ENCODE measurements around the gene PHYHD1. TPM values are rescaled to one million over a fixed set of nuclear protein-coding genes. Genes with fewer than 3 reads are reported as not detected.

The PHYHD1 gene
- total and polyA plus RNA-seq, 2 donors (not counting 1 experiment from before 2014, with no cell fraction given), result 0.96 to 2.0 TPM

DNA sequence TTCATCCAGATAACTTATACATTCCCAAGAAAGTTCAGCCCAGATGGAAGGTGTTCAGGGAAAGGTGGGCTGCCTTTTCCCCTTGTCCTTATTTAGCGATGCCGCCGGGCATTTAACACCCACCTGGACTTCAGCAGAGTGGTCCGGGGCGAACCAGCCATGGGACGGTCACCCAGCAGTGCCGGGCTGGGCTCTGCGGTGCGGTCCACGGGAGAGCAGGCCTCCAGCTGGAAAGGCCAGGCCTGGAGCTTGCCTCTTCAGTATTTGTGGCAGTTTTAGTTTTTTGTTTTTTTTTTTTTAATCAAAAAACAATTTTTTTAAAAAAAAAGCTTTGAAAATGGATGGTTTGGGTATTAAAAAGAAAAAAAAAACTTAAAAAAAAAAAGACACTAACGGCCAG is 4.0 kb upstream of the PHYHD1 start:
- Histone ChIP-seq H3K4me3 (ENCODE audit: control extremely low read depth in 1 of 5, extremely low read depth in 1 of 5, insufficient read depth in 1 of 5, low read depth in 2 of 5, low read length in 4 of 5) (no peak overlapping the region), H3K36me3 (replicated peaks in 1 of 2; ENCODE audit: control extremely low read depth in 1 of 2, control insufficient read depth in 1 of 2, extremely low read depth in 1 of 2, insufficient read depth in 2 of 2, low read length in 1 of 2) (peaks cover 0 to 24% of the 10 kb centered on the region in 2 experiments), H3K4me1 (ENCODE audit: control insufficient read depth in 2 of 2, insufficient read depth in 2 of 2, low read length in 2 of 2) (peaks cover 3 to 9% of the 10 kb centered on the region in 2 donors), H2AFZ (ENCODE audit: insufficient read depth, low read depth, low read length, poor library complexity, severe bottlenecking) (no peak overlapping the region), H3K79me2 (ENCODE audit: control insufficient read depth, insufficient read depth, low read length) (peaks cover 29% of the 10 kb centered on the region), H3K9ac (ENCODE audit: low read length) (no peak overlapping the region), H4K20me1 (ENCODE audit: control insufficient read depth, insufficient read depth, low read length, poor library complexity, severe bottlenecking) (peaks cover 6% of the 10 kb centered on the region), H3K4me2 (replicated peaks; ENCODE audit: low read depth, low read length, poor library complexity, severe bottlenecking) (no peak overlapping the region), H3K27ac (ENCODE audit: low read length in 2 of 2) (no peak overlapping the region), H3K27me3 (replicated peaks in 1 of 4; ENCODE audit: control extremely low read depth in 1 of 4, control insufficient read depth in 3 of 4, insufficient read depth in 4 of 4, low read length in 3 of 4) (peaks cover 0 to 1% (median 0%) of the 10 kb centered on the region in 4 experiments), H3K9me3 (ENCODE audit: control extremely low read depth in 1 of 3, control insufficient read depth in 2 of 3, insufficient read depth in 1 of 3, low read length in 2 of 3) (no peaks in the 10 kb centered on the region)
- DNase-seq (no peak), ATAC-seq (ENCODE audit: low read depth) (no peak)
- ChIA-PET CTCF (no interaction called here), POLR2A (no interaction called here)
- Mint-ChIP-seq H3K4me3 (no peak overlapping the region), H3K9me3 (ENCODE audit: insufficient read depth) (no peaks in the 10 kb centered on the region), H3K27me3 (no peaks in the 10 kb centered on the region), H3K4me1 (peaks cover 5% of the 10 kb centered on the region), H3K27ac (no peak overlapping the region)
- no peak for TF ChIP-seq EZH2 (IDR thresholded peaks at IDR 0.05; ENCODE audit: borderline replicate concordance, insufficient read depth, low read depth, low read length, poor library complexity, severe bottlenecking)
- TF ChIP-seq, protein P1, sequence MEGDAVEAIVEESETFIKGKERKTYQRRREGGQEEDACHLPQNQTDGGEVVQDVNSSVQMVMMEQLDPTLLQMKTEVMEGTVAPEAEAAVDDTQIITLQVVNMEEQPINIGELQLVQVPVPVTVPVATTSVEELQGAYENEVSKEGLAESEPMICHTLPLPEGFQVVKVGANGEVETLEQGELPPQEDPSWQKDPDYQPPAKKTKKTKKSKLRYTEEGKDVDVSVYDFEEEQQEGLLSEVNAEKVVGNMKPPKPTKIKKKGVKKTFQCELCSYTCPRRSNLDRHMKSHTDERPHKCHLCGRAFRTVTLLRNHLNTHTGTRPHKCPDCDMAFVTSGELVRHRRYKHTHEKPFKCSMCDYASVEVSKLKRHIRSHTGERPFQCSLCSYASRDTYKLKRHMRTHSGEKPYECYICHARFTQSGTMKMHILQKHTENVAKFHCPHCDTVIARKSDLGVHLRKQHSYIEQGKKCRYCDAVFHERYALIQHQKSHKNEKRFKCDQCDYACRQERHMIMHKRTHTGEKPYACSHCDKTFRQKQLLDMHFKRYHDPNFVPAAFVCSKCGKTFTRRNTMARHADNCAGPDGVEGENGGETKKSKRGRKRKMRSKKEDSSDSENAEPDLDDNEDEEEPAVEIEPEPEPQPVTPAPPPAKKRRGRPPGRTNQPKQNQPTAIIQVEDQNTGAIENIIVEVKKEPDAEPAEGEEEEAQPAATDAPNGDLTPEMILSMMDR (IDR thresholded peaks at IDR 0.05), result no peak
- 96% methylated on average over 5 of the region's 11 CpGs for WGBS (ENCODE audit: insufficient coverage)
- intact Hi-C loops (cut with micrococcal nuclease), result no loop called here

DNA sequence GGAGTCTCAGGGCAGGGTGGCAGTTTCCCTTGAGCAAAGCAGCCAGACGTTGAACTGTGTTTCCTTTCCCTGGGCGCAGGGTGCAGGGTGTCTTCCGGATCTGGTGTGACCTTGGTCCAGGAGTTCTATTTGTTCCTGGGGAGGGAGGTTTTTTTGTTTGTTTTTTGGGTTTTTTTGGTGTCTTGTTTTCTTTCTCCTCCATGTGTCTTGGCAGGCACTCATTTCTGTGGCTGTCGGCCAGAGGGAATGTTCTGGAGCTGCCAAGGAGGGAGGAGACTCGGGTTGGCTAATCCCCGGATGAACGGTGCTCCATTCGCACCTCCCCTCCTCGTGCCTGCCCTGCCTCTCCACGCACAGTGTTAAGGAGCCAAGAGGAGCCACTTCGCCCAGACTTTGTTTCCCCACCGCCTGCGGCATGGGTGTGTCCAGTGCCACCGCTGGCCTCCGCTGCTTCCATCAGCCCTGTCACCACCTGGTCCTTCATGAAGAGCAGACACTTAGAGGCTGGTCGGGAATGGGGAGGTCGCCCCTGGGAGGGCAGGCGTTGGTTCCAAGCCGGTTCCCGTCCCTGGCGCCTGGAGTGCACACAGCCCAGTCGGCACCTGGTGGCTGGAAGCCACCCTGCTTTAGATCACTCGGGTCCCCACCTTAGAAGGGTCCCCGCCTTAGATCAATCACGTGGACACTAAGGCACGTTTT is 3.5 kb upstream of the PHYHD1 start:
- Histone ChIP-seq H3K9ac (ENCODE audit: low read length) (no peak overlapping the region), H3K79me2 (ENCODE audit: control insufficient read depth, insufficient read depth, low read length) (peaks cover 23% of the 10 kb centered on the region), H3K4me1 (ENCODE audit: control insufficient read depth in 2 of 2, insufficient read depth in 2 of 2, low read length in 2 of 2) (peaks cover 8 to 13% of the 10 kb centered on the region in 2 donors), H3K27ac (ENCODE audit: low read length in 2 of 2) (no peak overlapping the region), H3K36me3 (replicated peaks in 1 of 2; ENCODE audit: control extremely low read depth in 1 of 2, control insufficient read depth in 1 of 2, extremely low read depth in 1 of 2, insufficient read depth in 2 of 2, low read length in 1 of 2) (peaks cover 0 to 24% of the 10 kb centered on the region in 2 experiments), H4K20me1 (ENCODE audit: control insufficient read depth, insufficient read depth, low read length, poor library complexity, severe bottlenecking) (peaks cover under 1% of the 10 kb centered on the region), H3K4me2 (replicated peaks; ENCODE audit: low read depth, low read length, poor library complexity, severe bottlenecking) (no peak overlapping the region), H3K27me3 (replicated peaks in 1 of 4; ENCODE audit: control extremely low read depth in 1 of 4, control insufficient read depth in 3 of 4, insufficient read depth in 4 of 4, low read length in 3 of 4) (peaks cover 0 to 5% (median 0%) of the 10 kb centered on the region in 4 experiments), H2AFZ (ENCODE audit: insufficient read depth, low read depth, low read length, poor library complexity, severe bottlenecking) (no peak overlapping the region), H3K4me3 (ENCODE audit: control extremely low read depth in 1 of 5, extremely low read depth in 1 of 5, insufficient read depth in 1 of 5, low read depth in 2 of 5, low read length in 4 of 5) (no peak overlapping the region), H3K9me3 (ENCODE audit: control extremely low read depth in 1 of 3, control insufficient read depth in 2 of 3, insufficient read depth in 1 of 3, low read length in 2 of 3) (no peaks in the 10 kb centered on the region)
- TF ChIP-seq, protein P1 (IDR thresholded peaks at IDR 0.05), result no peak
- TF ChIP-seq EZH2 (IDR thresholded peaks at IDR 0.05; ENCODE audit: borderline replicate concordance, insufficient read depth, low read depth, low read length, poor library complexity, severe bottlenecking), result no peak
- Mint-ChIP-seq H3K9me3 (ENCODE audit: insufficient read depth) (no peaks in the 10 kb centered on the region), H3K27me3 (no peaks in the 10 kb centered on the region), H3K4me1 (peaks cover 2% of the 10 kb centered on the region), H3K27ac (no peak overlapping the region), H3K4me3 (no peak overlapping the region)
- ChIA-PET POLR2A (no interaction called here), CTCF (no interaction called here)
- no peak for DNase-seq
- no peak for ATAC-seq (ENCODE audit: low read depth)
- WGBS (ENCODE audit: insufficient coverage), result 96% methylated on average over 25 of the region's 26 CpGs
- intact Hi-C loops (cut with micrococcal nuclease), result no loop called here

Measured in B cell (primary cell).